Uterus (tissue), 2 donors: ENCODE results near the gene PHC2.

Source experiments
- POLR2A ChIP-seq, 2 donors: fragments of 450-650 bp; IDR thresholded peaks; one replicate each; pipeline ENCODE4 v1.6.1; 2016; ENCODE audit warnings: antibody characterized with exemption in 2 of 2, mild to moderate bottlenecking in 1 of 2, moderate library complexity in 1 of 2
- TF ChIP-seq, protein P1 (sequence below), 4 experiments: fragments of 200-600 bp in 2 of 4; fragments of 450-650 bp in 2 of 4; sonication (generic) in 2 of 4; IDR thresholded peaks; one replicate each; pipeline ENCODE4 v1.5.1; 2016 to 2019; ENCODE audit warnings: antibody characterized with exemption in 4 of 4, mild to moderate bottlenecking in 2 of 4, moderate library complexity in 1 of 4

DNA sequence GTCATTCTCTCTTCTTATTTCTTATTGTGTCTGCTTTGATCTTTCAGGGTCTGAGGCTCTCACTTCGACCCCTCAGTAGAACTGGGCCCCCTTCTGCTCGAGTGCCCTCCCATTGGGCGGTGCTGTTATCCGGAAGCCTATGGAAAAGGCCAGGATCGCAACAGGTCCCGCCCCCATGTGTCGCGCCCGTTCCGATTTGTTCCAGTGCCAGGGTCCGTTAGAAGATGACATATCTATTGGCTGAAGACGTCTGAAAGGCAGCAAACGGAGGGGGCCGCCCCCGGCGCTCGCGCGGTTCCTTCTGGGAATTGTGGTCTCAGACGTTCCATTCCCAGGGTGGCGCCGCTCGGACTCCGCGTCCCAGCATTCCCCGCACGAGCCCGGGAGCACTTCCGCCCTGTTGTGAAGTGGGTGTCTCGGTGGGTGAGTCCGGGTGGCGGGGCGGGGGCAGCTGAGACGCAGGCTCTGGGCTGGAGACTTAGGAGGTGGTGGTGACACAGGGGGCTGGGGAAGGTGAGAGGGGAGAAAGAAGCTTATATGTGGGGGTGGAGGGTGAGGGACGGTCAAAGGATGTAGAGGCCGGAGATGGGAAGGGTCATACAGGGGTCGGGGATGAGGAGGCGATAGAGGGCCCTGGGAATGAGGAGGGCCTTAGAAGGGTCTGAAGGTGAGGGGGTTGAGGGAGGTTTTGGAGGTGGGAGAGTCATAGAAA lies 41.5 kb upstream of the PHC2 start, which contains the start of gene ZSCAN20:
- TF ChIP-seq, protein P1, sequence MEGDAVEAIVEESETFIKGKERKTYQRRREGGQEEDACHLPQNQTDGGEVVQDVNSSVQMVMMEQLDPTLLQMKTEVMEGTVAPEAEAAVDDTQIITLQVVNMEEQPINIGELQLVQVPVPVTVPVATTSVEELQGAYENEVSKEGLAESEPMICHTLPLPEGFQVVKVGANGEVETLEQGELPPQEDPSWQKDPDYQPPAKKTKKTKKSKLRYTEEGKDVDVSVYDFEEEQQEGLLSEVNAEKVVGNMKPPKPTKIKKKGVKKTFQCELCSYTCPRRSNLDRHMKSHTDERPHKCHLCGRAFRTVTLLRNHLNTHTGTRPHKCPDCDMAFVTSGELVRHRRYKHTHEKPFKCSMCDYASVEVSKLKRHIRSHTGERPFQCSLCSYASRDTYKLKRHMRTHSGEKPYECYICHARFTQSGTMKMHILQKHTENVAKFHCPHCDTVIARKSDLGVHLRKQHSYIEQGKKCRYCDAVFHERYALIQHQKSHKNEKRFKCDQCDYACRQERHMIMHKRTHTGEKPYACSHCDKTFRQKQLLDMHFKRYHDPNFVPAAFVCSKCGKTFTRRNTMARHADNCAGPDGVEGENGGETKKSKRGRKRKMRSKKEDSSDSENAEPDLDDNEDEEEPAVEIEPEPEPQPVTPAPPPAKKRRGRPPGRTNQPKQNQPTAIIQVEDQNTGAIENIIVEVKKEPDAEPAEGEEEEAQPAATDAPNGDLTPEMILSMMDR (IDR thresholded peaks at IDR 0.05) = peak in 2 of 4 experiments; percentile 5 to 6
- TF ChIP-seq POLR2A (IDR thresholded peaks at IDR 0.05) = peak in 1 of 2 donors; percentile 31
